Measurements from ENCODE around the gene SGIP1.
A peak's percentile ranks its signal among the peaks of the same experiment; 100 is the strongest.

SGIP1 gene

GRCh38 chr1:66533804-66534740 is at the start of gene SGIP1:
TSS of gene SGIP1 (plus strand) at chr1:66534153. CDS start at chr1:66534359, 206 bp downstream.
- Mint-ChIP-seq H3K36me3 (ENCODE audit: low read depth) (no peaks in the 10 kb centered on the region), H3K4me3 (peak within 1 kb of the TSS; percentile 80), H3K9me3 (no peaks in the 10 kb centered on the region), H3K27ac (peak within 1 kb of the TSS; percentile 12), H3K4me1 (ENCODE audit: low read depth) (peaks cover 9% of the 10 kb centered on the region), H3K27me3 (ENCODE audit: low read depth) (peaks cover 68% of the 10 kb centered on the region)

GRCh38 chr1:66489151-66489550 is 44.8 kb upstream of the SGIP1 start:
- H3K27me3 Mint-ChIP-seq (ENCODE audit: low read depth): peaks cover 7% of the 10 kb centered on the region
- H3K4me3 Mint-ChIP-seq: no peak overlapping the region
- no peaks in the 10 kb centered on the region for H3K36me3 Mint-ChIP-seq (ENCODE audit: low read depth)
- H3K9me3 Mint-ChIP-seq: no peaks in the 10 kb centered on the region
- H3K27ac Mint-ChIP-seq: no peak overlapping the region
- H3K4me1 Mint-ChIP-seq (ENCODE audit: low read depth): no peaks in the 10 kb centered on the region

GRCh38 chr1:66489972-66490601 is 43.9 kb upstream of the SGIP1 start:
- no peak overlapping the region for H3K4me3 Mint-ChIP-seq
- H3K27me3 Mint-ChIP-seq (ENCODE audit: low read depth): peaks cover 7% of the 10 kb centered on the region
- no peaks in the 10 kb centered on the region for H3K9me3 Mint-ChIP-seq
- H3K4me1 Mint-ChIP-seq (ENCODE audit: low read depth): no peaks in the 10 kb centered on the region
- no peak overlapping the region for H3K27ac Mint-ChIP-seq
- no peaks in the 10 kb centered on the region for H3K36me3 Mint-ChIP-seq (ENCODE audit: low read depth)

- Mint-ChIP-seq H3K27me3 (ENCODE audit: low read depth) (peaks cover 8% of the 10 kb centered on the region), H3K9me3 (no peaks in the 10 kb centered on the region), H3K36me3 (ENCODE audit: low read depth) (no peaks in the 10 kb centered on the region), H3K27ac (no peak overlapping the region), H3K4me3 (no peak overlapping the region), H3K4me1 (ENCODE audit: low read depth) (no peaks in the 10 kb centered on the region)
Observed at GRCh38 chr1:66490816-66491215, 43.1 kb upstream of the SGIP1 start.

GRCh38 chr1:66492424-66492823 is 41.5 kb upstream of the SGIP1 start:
- Mint-ChIP-seq H3K36me3 (ENCODE audit: low read depth) (no peaks in the 10 kb centered on the region), H3K4me3 (no peak overlapping the region), H3K4me1 (ENCODE audit: low read depth) (no peaks in the 10 kb centered on the region), H3K9me3 (no peaks in the 10 kb centered on the region), H3K27ac (no peak overlapping the region), H3K27me3 (ENCODE audit: low read depth) (peaks cover 21% of the 10 kb centered on the region)

GRCh38 chr1:66493731-66494130 is 40.2 kb upstream of the SGIP1 start:
- Mint-ChIP-seq H3K9me3 (no peaks in the 10 kb centered on the region), H3K36me3 (ENCODE audit: low read depth) (no peaks in the 10 kb centered on the region), H3K27ac (no peak overlapping the region)

GRCh38 chr1:66494482-66494881 is 39.5 kb upstream of the SGIP1 start:
- H3K4me1 Mint-ChIP-seq (ENCODE audit: low read depth): no peaks in the 10 kb centered on the region
- H3K4me3 Mint-ChIP-seq: no peak overlapping the region
- no peaks in the 10 kb centered on the region for H3K9me3 Mint-ChIP-seq
- peaks cover 31% of the 10 kb centered on the region for H3K27me3 Mint-ChIP-seq (ENCODE audit: low read depth)
- no peak overlapping the region for H3K27ac Mint-ChIP-seq
- H3K36me3 Mint-ChIP-seq (ENCODE audit: low read depth): no peaks in the 10 kb centered on the region

More at GRCh38 chr1:66493731-66494130, 40.2 kb upstream of the SGIP1 start:
- Mint-ChIP-seq H3K4me1 (ENCODE audit: low read depth) (no peaks in the 10 kb centered on the region), H3K4me3 (no peak overlapping the region), H3K27me3 (ENCODE audit: low read depth) (peaks cover 26% of the 10 kb centered on the region)

- no peaks in the 10 kb centered on the region for H3K4me1 Mint-ChIP-seq (ENCODE audit: low read depth)
- no peaks in the 10 kb centered on the region for H3K36me3 Mint-ChIP-seq (ENCODE audit: low read depth)
- H3K9me3 Mint-ChIP-seq: no peaks in the 10 kb centered on the region
- H3K27ac Mint-ChIP-seq: no peak overlapping the region
- no peak overlapping the region for H3K4me3 Mint-ChIP-seq
- H3K27me3 Mint-ChIP-seq (ENCODE audit: low read depth): peaks cover 34% of the 10 kb centered on the region
Observed at GRCh38 chr1:66495495-66495894, 38.5 kb upstream of the SGIP1 start.

- Mint-ChIP-seq H3K4me3 (no peak overlapping the region), H3K36me3 (ENCODE audit: low read depth) (no peaks in the 10 kb centered on the region), H3K4me1 (ENCODE audit: low read depth) (no peaks in the 10 kb centered on the region), H3K27ac (no peak overlapping the region), H3K9me3 (no peaks in the 10 kb centered on the region), H3K27me3 (ENCODE audit: low read depth) (peaks cover 53% of the 10 kb centered on the region)
Observed at GRCh38 chr1:66497910-66498309, 36.0 kb upstream of the SGIP1 start.

- Mint-ChIP-seq H3K9me3 (no peaks in the 10 kb centered on the region), H3K4me3 (no peak overlapping the region), H3K4me1 (ENCODE audit: low read depth) (no peaks in the 10 kb centered on the region), H3K36me3 (ENCODE audit: low read depth) (no peaks in the 10 kb centered on the region), H3K27ac (no peak overlapping the region), H3K27me3 (ENCODE audit: low read depth) (peaks cover 65% of the 10 kb centered on the region)
Observed at GRCh38 chr1:66500301-66500700, 33.7 kb upstream of the SGIP1 start.

- no peak overlapping the region for H3K27ac Mint-ChIP-seq
- H3K27me3 Mint-ChIP-seq (ENCODE audit: low read depth): peaks cover 56% of the 10 kb centered on the region
- no peak overlapping the region for H3K4me3 Mint-ChIP-seq
- H3K36me3 Mint-ChIP-seq (ENCODE audit: low read depth): no peaks in the 10 kb centered on the region
- H3K9me3 Mint-ChIP-seq: no peaks in the 10 kb centered on the region
- no peaks in the 10 kb centered on the region for H3K4me1 Mint-ChIP-seq (ENCODE audit: low read depth)
Observed at GRCh38 chr1:66502086-66502485, 31.9 kb upstream of the SGIP1 start.

GRCh38 chr1:66503841-66504470 is 30.0 kb upstream of the SGIP1 start:
- Mint-ChIP-seq H3K27me3 (ENCODE audit: low read depth) (peaks cover 50% of the 10 kb centered on the region), H3K4me3 (no peak overlapping the region), H3K36me3 (ENCODE audit: low read depth) (no peaks in the 10 kb centered on the region), H3K4me1 (ENCODE audit: low read depth) (no peaks in the 10 kb centered on the region), H3K27ac (no peak overlapping the region), H3K9me3 (no peaks in the 10 kb centered on the region)

GRCh38 chr1:66505671-66506392 is 28.1 kb upstream of the SGIP1 start:
- no peaks in the 10 kb centered on the region for H3K9me3 Mint-ChIP-seq
- peaks cover 39% of the 10 kb centered on the region for H3K27me3 Mint-ChIP-seq (ENCODE audit: low read depth)
- no peaks in the 10 kb centered on the region for H3K4me1 Mint-ChIP-seq (ENCODE audit: low read depth)
- H3K27ac Mint-ChIP-seq: no peak overlapping the region
- no peak overlapping the region for H3K4me3 Mint-ChIP-seq
- H3K36me3 Mint-ChIP-seq (ENCODE audit: low read depth): no peaks in the 10 kb centered on the region

- Mint-ChIP-seq H3K4me1 (ENCODE audit: low read depth) (no peaks in the 10 kb centered on the region), H3K27me3 (ENCODE audit: low read depth) (peaks cover 35% of the 10 kb centered on the region), H3K27ac (no peak overlapping the region), H3K36me3 (ENCODE audit: low read depth) (no peaks in the 10 kb centered on the region), H3K9me3 (no peaks in the 10 kb centered on the region), H3K4me3 (no peak overlapping the region)
Observed at GRCh38 chr1:66506393-66506687, 27.6 kb upstream of the SGIP1 start.
